NCI-H1105 treated with DMSO at 0.1 percent for 48 hours (cell line): ENCODE data around the gene MXRA8.

ENCODE experiments used
- DNase-seq: peaks from one replicate; lab custom pipeline; 2025; lab: John Stamatoyannopoulos, UW

MXRA8 gene

DNA sequence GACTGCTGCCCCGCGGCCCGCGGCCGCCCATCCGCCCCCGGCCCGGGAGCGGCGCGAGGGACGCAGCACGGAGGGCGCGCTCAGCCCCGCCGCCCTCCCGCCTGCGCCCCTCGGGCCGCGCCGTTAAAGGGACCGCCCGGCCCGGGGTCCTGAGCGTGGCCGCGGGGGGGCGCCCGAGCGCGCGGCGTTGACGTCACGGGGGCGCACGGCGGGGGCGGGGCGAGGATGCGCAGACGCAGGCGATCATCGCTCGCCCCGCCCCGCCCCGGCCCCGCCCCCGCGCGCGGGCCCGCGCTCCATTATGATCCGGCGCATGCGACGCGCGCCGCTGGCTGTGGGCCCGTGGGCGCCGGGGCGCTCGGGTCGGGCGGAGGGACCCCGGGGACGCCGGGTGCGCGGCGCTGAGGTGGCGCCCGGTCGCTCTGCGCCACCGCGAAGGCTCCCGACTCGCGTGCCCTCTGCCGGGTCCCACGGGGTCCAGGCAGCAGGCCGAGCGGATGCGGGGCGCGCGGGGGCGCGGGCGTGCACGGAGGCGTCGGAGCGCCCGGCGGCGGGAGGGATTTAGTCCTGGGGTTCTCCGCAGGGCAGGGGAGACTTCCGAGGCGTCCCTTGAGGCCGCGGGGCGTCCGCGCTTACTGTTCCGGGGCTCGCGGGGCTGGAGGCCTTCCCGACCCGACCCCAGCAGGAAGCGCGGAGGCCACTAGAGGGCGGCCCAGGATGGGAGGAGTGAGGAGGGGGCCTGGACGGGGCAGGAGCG is 8.9 kb downstream of the MXRA8 start, which contains the start of gene DVL1:
Gene DVL1, minus strand, starts transcription at position 163 of the 757 bp plus-strand sequence. CDS start 353 bp downstream, outside the sequence.
- peak; percentile 57 for DNase-seq

- peak; percentile 14 for DNase-seq
Measured at GRCh38 chr1:1348420-1349255, 9.7 kb downstream of the MXRA8 start.

DNA sequence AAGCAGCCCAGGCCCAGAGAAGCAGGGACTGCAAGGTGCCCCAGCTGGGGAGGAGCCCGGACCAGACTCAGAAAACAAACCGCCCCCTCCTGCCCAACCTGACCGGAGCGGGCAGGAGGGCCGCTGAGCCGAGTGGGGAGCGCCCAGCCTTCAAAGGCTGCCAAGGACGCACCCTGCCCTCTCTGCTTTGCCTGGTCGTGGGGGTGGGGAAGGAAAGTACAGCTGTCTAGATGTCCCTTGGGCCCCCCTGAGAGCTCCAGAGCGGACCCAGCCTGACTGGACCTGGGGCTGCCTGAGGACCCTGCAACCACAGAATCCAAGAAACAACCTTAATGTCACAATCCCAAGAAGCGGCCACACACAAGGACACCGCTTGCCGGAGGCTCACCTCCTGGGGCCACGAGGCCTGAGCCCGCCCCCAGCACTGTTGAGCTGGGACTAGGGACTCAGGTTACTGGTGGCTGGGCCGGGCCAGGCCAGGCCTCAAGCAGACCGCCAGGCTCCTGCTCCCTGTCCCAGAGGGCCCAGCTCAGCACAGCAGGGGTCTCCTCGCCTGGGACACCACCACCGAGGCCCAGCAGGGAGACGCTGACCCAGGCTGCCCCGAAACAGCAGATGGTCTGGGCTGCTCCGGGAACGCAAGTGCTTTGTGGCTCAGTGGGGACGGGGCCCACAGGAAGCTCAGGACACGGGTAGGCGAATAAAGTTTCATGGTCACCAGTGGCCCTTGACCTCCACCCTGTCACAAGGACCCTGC is 10.5 kb downstream of the MXRA8 start:
- DNase-seq, result no peak

DNA sequence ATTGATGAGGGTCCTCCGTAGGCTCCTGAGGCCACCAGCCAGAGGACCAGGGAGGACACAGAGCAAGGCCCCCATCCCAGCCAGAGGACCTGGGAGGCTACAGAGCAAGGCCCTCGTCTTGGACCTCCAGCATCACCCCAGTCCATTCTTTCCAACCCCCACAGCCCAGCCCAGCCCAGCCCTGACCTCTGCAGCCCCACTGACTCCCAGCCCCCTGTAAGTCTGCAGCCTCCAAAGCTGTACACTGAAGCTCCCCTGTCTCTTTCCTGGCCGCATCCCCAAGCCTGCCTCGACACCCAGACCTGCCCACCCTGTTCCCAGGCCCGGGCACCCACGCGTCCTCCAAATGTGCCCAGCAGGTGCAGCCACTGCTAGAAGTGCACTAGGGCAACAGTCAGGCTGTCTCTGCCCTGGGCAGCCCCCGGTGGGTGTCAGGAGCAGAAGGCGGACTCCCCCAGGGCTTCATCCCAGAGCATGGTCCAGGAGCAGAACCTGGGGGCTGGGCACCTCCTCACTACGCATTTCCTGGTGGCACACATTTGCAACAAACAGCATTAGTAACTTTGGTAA is 11.2 kb downstream of the MXRA8 start:
- DNase-seq, result no peak

GRCh38 chr1:1346501-1346890 is 11.9 kb downstream of the MXRA8 start:
- no peak for DNase-seq

GRCh38 chr1:1345860-1346500 is 12.4 kb downstream of the MXRA8 start:
- no peak for DNase-seq

DNA sequence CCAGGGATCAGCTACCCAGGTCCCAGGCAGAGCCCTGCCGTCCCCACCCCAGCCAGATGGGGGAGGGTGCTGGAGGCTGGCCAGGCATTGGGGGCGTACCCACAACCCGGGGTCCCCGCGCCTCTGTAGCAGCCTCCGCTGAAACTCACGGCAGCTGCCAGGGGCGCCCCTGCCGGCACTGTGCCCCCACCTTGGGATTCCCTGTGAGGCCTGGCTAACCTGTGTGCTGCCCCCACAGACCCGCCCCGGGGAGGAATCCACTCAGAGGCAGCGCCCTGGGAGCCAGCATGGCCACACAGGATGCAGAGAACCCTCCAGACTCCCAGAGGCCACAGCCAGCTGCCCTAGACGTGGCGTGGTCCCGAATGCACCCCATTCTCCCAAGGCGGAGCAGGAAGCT is 13.0 kb downstream of the MXRA8 start:
- no peak for DNase-seq

DNA sequence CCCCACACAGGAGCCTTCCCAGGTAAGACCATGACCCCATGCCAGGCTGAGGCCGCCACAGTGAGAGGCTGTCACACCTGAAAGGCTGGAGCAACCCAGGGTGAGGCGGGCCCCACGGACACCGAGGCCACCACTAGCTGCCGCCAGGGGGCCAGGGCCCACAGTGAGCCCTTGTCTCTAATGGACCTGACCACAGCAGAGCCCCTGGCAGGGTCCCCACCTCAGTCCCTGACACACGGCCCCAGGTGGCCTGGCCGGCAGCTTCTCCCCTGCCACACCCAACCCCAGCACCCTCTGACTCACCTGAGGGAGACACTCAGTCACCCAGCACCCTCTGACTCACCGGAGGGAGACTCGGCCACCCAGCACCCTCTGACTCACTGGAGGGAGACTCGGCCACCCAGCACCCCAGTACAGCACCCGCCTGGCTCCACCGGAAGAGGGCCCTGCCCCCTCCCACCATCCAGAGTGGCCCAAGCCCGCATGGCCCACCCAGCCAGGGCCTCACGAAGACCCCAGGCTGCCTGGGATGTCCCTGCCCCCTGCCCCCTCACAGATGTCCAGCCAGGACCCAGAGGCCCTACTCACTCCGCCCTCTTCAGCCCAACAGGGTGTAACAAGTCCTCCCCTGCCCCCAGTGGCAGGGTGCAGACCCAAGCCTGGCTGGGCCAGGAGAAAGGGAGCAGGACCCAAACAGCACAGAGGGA is 13.5 kb downstream of the MXRA8 start:
- DNase-seq, result no peak

DNA sequence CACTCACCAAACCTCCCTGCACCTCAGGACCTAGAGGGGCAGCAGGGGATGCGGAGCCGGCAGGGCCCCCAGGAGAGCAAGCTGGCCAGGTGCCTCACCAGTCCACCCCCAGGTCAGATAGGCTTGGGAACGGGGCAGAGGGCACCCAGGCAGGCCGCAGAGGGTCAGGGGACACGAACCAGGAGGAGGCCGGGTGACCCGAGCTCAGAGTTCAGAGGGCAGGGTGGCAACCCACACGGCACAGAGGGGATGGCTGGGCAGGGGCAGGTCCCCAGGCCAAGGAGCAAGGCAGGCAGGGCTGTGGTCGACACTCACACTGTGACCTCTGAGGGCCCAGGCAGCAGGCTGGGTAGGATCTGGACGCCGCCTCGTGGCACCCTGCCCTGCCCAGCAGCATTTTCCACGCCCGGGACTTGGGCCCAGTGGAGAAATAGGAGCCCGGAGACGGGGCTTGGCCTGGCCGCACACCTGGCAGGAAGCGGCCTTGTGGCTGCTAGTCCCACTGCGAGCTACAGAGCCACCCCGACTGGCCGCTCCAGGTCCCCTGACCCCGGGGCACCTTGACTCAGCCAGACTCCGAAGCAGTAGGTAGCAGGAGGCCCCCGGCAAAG is 14.4 kb downstream of the MXRA8 start:
- DNase-seq, result no peak

DNA sequence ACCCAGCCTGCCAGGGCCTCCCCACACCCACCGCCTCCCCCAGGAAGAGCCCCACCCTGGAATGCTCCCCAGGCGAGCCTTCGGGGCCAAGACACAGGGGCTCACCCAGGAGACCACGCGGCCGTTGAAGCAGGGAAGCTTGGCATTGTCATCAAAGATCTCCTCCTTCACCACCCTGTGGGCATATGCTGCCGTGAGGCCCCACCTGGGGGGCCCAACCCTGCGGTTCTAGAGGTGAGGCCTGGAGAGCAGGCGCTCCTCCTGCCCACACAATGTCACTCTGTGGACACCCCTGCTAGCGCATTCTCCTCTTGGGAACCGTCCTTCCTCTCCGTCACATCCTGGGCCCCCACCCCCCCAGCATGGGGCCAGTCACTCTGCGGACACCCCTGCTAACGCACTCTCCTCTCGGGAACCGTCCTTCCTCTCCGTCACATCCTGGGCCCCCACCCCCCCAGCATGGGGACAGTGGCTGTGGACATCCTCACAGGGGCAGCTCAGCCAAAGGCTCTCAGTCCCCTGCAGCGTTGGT is 15.7 kb downstream of the MXRA8 start:
- DNase-seq, result no peak

- no peak for DNase-seq
Measured at GRCh38 chr1:1342061-1342562, 16.2 kb downstream of the MXRA8 start.

DNA sequence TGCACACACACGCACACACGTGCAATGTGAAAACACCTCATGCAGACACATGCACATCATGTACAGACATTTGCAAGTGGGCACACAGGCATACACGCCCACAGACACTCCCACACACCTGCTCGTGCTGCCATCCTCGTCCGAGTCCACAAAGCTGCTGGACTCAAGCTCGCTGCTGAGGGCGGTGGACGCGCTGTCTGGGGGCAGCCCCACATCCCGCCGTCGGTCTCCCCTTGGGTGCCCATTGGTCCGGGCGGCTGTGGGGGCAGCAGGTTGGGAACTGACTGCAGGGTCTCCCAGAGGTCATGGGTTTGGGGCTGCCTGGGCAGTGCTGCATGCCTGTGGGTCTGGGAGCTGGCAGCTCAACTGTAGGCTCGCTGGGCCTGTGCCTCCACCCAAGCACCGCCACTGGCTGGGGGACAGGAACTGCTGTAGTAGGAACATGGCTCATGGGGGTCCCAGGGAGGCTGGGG is 16.8 kb downstream of the MXRA8 start:
- DNase-seq, result no peak

GRCh38 chr1:1340791-1341548 is 17.4 kb downstream of the MXRA8 start:
- DNase-seq, result no peak

DNA sequence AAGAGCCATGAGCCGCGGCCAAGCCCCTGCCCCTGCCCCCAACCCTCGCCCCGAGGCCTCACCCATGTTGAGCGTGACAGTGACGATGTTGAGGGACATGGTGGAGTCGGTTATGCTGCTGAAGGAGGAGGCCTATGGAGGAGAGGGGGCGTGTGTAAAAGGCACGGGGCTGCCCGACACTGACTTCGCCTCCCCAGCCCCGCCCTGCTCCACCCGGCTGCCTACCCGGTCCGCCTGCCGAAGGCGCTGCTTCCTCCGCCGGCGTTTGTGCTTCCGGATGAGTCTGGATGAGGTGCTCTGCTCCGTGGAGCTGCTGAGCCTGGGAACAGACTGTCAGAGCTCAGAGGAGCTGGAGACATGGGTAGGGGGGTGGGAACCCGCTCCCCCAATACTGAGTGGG is 18.2 kb downstream of the MXRA8 start:
- no peak for DNase-seq

- no peak for DNase-seq
Measured at GRCh38 chr1:1338278-1338677, 20.1 kb downstream of the MXRA8 start.

- DNase-seq, result no peak
Measured at GRCh38 chr1:1337793-1338147, 20.6 kb downstream of the MXRA8 start.

DNA sequence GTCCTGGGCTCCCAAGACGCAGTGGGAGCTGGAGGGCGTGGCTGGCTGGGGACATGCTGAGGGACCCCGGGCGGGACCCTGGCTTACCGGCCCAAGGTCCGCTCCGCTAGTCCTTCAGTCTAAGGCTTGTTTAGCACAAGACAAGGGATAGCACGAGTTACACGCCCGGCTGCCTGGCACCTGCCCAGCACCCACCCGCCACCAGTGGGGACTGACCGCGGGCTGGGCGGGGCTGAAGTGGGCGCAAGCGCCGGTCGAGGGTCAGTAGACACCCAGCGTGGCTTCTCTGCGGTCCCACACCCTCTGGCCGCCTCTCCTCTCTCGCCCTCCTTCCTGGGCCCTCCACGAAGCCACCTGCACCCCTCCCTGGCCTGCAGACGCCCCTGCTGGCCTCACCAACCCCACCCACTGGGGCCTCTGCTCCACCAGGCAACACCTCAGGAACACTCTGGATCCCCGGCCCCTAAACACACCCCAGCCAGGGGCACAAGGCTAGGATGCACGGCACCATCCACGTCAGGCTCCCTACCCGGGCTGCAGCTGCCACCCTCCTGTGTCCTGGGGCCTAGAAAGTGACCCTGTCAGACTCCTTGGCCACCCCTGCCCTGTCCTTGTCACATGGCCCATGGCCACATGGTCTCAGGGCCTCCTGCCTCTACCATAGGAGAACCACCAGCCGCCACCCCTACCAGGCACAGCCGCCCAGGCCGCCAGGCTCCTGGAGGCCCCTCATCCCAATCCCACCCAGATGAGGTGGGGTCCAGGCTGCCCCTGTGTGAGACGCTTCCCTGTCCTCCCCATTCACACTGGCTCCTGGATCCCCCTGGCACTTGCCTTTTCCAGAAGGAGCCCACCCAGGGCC is 21.2 kb downstream of the MXRA8 start:
- no peak for DNase-seq

- no peak for DNase-seq
Measured at GRCh38 chr1:1336446-1336845, 21.9 kb downstream of the MXRA8 start.
